ENCODE results near the gene PACS2.

Gene PACS2

DNA sequence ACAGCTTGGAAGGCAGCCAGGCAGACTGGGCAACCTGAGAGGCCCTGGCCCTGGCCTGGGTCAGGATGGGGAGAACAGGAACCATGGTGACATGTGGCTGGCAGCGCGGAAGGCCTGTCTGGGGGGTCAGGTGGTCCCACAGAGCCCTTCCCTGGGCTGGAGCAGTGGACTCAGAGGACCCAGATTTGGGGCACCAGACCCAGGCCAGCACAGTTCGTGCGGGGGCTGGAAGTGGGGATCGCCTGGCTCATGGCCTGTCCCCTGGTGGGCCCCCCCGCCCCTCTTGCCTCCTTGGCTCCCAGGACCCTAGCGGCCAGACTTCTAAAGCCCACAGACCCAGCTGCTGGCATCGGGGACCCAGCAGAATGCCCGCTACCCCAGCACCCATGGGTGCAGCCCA lies 126.4 kb downstream of the PACS2 start:
- DNase-seq (ENCODE audit: low spot score), result no peak

DNA sequence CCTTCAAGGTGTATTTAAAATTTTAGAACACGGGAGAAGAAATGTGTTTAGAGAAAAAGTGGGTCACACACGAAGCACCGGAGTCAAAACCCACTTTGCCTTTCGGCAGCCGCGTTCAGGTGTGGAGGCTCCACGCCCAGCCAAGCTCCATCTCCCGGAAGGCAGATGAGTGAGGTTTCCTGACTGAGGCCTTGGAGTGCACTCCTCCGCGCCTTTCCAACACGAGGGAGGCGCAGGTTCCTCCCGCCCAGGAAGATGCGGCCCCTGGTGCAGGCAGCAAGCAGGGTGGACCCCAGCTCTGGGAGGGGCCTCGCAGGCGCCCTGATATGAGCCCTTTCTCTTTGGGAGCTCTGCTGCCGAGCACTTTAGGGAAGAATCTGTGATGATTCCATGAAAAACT lies 127.6 kb downstream of the PACS2 start:
- DNase-seq (ENCODE audit: low spot score), result no peak

DNA sequence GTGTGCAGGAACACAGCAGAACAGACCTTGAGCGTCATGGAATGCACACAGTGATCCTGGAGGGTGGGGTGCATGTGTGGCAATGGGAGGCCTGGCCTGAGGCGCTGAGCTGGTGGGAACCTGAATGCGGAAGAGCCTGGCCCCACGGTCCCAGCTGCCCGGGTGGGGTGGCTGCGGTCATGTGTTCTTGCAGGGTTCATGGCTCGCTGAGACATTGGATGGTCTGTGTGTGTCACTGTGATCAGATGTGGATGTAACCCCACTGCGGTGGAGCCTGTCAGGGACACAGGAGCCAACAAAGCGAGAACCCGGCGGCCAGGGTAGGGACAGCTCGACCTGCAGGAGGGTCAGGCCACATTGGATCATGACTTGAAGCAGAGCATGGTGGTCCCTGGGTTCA lies 128.3 kb downstream of the PACS2 start:
- DNase-seq (ENCODE audit: low spot score), result no peak

DNA sequence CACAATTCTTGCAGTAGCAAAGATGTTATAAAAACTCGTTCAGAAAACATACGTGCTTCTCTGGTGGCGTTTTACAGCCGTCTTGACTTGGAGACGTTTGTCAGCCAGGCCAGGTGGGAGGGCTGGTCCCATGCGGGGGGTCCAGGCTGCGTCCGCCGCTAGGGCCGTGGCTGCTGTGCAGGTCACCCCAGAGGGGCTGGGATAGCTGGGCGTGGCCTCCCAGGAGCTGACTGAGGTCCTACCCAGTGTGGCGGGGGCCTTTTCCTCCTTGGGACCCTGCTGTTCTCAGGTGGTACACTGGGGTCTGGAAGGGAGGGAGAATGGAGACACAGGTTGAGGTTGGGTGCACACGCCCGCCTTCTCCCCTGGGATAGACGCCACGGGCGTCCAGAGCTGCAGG lies 130.3 kb downstream of the PACS2 start:
- DNase-seq (ENCODE audit: low spot score), result no peak

- DNase-seq (ENCODE audit: low spot score), result no peak
Observed at GRCh38 chr14:105445290-105445689, 130.7 kb downstream of the PACS2 start.

DNA sequence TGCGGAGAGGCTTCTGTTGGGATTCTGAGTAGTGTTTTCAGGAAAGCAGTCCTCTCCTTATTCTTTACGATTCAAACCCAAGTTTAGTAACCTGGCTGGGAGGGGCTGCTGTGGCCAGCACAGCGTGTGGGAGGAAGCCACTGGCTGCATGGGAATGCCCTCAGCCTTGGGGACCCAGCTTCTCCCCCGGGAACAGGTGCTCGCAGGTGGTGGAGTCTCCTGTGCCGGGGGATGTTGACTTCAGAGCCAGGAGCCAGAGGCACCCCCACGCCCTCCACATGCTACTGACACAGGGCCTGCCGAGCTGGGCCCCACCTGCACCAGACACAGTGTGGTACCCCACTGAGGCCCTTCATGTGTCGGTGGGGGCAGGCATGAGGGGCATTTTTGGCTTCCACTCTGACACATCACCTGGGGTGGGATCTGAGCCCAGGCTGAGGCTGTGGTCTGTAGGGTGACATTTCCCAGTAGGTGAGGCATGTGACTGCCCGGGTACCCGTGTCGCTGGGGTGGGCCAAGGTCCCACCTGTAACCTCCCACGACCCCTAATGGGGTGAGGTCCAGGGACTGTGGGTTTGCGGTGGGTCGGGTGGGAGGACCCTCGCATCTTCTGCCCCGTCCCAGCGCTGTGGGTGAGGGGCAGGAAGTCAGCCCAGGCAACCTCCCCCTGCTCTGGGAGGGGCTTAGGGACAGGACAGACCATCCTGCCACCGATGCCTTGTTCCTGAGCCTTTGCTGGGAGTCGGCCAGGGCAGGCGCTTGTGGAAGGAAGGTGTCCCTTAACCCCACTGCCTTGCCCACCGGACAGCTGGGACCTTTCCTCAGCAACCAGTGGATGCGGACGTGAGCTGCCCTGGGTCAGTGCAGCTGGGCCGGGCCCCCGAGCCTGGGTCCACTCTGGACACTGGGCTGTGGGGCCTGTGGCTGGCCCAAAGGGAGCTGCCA lies 131.6 kb downstream of the PACS2 start:
- DNase-seq (ENCODE audit: low spot score), result no peak

- DNase-seq (ENCODE audit: low spot score), result no peak
Observed at GRCh38 chr14:105446971-105447370, 132.4 kb downstream of the PACS2 start.
